GM19438 (cell line): Measurements from ENCODE around the gene CEP78.
A peak's percentile ranks its signal among the peaks of the same experiment; 100 is the strongest.

Source experiments
- ATAC-seq: cut with Tn5 transposase; IDR thresholded peaks from one replicate; pipeline ENCODE4 v1.9.1; 2021; ENCODE audit warnings: low read depth; ENCODE audit not compliant: unreplicated experiment

CEP78 gene

DNA sequence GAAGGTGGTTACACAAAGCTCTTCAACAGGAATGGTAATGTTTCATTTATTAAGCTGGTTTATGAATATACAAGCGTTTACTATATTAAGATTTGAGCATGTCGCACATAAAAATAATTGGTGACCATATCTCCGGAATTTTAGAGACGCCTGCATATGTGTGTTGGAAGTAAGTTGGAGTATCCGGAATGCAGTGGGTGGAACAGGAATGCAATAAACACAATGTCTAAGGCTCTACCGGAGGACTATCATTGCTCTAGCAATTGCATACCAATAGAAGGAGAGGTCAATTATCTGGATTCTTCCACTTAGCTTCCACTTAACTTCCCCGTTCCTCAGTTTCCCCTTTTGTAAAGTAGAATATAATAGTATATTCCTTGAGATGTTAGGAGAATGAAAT lies 1.1 kb upstream of the CEP78 start:
- ATAC-seq, result no peak

DNA sequence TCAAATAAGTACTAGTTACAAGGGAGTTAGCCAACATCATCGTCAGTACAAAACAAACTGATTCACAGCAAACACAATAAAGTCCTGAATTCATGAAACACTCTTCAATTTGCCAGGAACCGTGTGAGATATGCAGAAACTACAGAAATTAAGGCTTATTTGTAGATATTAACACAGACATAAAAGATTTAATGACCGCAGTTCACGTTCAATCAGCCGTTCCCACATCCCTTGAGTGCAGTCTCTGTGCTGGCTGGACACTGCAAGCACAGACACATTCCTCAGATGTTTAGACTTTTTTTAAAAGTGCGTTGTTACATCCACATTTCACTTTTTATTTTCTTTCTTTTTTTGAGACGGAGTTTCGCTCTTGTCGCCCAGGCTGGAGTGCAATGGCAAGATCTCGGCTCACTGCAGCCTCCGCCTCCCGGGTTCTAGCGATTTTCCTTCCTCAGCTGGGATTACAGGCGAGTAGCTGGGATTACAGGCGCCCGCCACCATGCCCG lies 566 bp upstream of the CEP78 start:
- ATAC-seq, result no peak

DNA sequence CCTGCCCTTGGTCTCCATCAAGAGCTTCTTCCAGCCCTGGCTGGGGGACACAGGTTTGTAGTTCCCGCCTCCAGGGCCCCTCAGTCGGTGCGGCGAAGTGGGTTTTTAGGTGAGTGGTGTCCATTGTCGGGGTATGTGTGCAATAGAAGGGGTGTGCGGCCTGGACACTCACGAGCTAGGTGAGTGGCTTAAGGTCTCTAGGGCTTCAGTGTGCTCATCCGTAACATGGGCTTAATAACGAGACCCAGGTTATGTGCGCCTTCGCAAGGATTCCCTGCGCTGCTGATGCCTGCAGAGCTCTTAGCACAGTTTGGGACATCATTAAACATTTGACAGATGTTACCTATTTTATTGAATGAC lies 656 bp downstream of the CEP78 start:
- ATAC-seq, result peak; percentile 24

DNA sequence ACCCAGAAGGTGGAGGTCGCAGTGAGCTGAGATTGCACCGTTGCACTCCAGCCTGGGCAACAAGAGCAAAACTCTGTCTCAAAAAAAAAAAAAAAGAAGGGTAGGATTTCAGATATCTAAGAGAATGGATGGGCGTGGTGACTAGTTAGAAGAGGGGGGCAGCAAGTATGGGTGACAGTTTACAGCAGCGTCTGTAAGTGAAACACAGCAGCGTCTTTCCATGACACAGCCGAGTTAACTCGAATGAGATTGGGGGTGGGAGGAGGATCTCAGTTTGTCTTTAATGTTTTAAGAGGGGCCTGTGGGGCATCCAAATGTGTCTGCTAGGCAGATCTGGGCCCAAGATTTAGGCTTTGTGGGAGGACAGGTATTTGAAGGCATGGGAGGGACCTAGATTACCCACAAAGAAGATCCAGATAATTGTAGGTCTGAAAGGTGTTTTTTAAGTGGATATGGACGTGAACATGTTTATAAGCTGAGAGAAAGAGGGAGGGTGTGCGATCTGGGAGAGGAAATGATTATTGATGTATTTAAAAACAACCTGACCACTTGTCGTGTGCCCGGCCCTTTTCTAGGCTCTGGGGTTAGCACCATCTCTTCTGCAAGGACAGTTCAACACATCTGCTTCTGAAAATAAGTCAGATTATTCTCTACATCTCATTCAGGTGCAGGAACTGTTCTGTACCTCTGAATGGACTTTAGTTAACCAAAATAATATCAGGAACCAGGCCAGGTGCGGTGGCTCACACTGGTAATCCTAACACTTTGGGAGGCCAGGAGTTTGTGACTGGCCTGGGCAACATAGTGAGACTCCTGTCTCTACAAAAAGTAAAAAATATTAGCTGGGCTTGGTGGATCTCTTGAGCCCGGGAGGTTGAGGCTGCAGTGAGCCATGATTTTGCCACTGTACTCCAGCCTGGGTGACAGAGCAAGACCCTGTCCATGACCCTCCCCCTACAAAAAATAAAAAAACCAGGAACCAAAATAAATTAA lies 2.5 kb downstream of the CEP78 start:
- no peak for ATAC-seq

DNA sequence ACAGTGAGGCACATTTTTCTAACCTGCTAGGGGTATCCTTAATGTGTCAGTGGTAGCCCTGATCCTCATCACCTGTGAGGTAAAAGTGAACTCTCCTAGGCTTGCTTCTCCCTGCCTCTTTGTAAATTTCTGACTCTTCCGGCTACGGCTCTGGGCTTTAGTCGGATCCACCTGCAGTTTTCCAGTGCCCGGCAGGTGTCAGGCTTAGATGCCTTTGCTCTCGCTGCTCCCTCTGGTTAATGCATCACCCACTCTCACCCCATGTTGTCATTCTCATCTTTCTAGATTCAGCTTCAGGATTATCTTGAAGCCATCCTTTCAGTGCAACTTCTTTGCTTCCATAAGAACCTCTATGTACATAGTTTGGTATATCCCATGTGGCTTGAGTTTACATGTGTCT lies 3.6 kb downstream of the CEP78 start:
- ATAC-seq, result no peak

DNA sequence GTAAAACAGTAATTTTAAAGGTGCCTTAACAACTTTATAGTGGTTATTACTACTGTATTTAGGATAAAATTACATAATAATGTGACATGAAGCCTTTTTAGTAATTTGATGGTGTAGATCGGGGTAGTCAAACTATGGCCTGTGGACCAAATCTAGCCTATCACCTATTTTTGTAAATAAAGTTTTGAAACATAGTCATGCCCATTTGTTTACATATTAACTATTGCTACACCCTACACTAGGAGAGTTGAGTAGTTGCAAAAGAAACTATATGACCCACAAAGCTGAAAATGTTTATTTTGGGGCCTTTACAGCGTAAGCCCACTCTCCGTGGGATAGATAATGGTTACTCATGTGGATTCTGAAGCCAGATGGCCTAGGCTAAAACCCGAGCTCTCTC lies 6.2 kb downstream of the CEP78 start:
- ATAC-seq, result no peak

DNA sequence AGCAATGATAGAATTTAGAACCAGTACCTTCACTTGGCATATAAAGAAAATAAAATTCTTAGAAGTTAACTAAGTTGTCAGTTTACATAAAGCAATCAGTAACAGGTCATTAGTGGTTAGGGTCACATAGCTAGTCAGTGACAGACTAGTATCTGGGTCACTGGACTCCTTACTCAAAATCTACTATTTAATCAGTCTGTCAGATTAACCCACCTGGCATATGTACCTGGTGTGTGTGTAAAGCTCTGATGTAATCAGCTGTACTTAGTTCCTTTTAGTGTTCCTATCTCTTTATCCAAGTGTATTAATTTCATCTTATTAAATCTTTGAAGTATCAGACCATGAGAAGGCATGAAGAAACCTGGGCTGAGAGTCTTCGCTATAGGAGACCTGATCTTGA lies 7.3 kb downstream of the CEP78 start:
- ATAC-seq, result no peak

DNA sequence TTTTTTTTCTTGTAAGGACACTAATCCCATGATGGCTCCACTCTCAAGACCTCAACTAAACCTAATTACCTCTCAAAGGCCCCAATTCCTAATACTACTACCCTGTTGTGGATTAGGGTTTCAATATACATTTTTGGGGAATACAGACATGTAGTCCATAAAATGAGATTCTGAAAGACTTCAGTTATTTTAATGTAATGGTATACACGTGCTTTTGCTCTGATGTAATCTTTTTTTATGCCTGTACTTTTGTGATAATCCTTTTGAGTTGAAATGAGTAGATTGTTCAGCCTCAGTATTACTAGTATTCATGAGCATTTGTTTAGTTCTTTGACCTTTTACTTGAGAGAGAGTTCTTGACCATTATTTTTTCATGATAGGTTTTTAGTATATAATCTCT lies 9.5 kb downstream of the CEP78 start:
- ATAC-seq, result no peak

DNA sequence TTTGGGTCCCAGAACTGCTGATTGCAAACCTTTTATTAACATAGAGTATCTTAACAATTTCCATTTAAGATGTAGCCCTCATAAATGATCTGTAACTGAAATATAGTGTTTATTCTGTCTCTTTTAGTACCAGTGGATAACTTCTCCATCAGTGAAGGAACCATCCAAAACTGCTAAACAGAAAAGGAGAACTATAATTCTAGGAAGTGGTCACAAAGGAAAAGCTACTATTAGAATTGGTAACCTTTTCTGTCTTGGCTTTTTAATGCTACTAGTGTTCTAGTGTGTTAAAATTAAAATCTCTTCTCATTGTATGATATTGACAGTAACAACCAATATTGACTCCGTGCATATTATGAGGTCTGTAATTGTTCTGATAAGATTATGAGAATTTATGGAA lies 12.8 kb downstream of the CEP78 start:
- ATAC-seq, result no peak

DNA sequence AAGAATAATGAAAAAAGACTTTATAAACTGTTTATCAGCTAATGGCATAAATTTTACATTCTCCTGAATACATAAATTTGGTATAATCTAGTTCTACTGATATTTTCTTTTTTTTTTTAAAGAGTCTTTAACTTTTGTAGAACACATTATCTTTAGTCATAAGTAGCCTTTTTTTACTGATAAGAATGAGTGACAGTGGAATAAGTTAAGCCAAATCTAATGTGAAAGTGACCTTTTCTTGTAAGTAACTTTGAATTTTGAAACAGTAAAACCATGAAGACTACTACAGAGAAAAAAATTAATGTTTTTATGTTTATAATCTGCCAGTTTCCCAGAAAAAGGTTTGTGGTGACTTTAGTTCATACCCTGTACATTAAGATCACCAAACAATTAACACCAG lies 13.7 kb downstream of the CEP78 start:
- ATAC-seq, result no peak

DNA sequence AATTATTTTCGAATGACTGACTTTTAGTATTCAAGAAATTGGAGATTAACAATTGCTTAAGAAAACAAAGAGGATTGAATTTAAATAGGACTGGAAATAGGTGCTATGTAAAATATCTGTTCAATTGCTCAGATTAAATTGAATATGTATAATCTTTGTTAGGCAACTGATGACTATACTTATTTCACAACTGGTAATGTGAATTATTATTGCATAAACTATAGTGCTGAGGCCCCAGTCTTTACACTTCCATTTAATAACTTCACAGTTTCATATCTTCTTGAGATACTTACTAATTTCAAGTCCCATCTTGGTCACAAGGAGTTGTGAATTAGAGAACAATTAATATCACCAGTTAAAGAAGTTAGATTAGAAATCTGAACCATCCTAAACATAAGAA lies 16.7 kb downstream of the CEP78 start:
- ATAC-seq, result no peak

DNA sequence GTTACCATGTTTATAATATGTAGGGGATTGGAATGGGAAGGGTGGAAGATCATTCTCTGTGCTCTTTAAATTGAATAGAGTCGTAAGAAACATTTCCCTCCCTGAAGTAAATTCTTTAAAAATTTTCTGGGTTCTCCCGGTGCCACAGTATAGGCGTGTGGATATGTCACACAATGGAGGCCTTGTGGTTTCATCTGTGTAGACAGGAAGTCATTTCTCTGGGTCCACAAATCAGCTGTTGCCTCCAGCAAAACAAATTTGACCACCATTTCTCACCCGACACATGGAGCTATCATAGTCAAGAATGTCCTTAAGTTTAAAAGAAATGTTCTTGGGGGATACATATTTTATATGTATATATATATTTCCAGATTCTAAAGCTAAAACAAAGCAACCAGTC lies 17.4 kb downstream of the CEP78 start:
- no peak for ATAC-seq

DNA sequence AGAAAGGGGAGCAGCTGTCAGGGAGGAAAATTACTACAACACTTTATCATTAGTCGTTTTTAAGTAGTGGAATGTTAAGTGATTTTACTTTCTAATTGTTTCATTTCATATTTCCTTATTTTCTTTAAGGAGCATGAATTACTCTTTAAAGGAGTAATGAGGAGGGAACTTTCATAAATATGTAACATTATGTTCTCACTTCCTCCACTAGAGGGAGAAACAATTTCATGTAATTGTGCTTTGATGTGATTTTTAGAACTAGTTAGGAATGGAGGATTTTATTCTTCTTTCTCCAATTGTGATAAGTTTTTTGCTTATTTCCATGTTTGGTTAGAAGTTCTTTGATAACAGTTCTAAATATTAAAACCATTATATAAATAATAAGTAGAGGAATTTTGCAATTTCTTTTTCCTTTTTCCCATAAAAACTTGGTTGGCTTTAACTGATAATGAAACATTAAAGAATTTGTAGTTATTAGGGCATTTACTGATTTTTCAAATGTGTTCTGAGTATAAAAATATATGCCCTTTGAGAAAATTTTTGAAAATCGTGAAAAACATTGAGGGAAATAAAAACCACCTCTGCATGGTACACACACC lies 25.6 kb downstream of the CEP78 start:
- ATAC-seq, result no peak

DNA sequence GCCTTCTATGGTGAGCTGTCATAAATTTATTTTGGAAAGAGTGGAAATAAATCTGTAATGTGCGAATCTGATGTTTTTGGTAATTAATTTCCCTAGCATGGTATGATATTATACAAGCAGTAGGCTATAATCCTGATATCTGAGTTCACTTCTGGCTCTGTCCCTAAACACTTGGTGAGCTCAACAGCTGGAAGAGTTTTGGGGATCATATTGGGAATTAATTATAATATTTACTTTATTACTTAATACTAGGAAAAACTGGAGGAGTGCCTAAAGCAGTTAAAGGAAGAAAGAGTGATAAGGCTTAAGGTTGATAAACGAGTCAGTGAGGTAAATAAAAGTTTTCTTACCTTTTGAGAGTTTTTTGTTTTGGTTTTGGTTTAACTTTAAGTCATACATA lies 26.8 kb downstream of the CEP78 start:
- no peak for ATAC-seq

DNA sequence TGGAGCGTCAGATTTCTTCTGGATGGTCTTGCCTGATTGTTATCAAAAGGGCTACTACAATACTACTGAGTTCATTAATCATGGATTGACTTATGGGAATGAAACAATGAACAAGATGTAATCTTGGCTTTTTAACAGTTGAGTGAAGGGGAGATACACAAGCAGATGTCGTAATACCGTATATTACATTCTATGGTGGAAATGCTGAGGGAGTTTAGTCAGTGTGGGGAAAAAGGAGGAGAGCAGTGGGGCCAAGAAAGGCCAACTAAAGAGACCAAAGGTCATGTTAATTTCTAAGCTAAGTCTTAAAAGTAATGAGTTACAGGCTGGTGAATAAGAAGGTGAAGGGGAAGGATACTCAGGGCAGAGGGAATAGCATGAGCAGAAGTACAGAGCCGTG lies 32.0 kb downstream of the CEP78 start:
- ATAC-seq, result no peak

DNA sequence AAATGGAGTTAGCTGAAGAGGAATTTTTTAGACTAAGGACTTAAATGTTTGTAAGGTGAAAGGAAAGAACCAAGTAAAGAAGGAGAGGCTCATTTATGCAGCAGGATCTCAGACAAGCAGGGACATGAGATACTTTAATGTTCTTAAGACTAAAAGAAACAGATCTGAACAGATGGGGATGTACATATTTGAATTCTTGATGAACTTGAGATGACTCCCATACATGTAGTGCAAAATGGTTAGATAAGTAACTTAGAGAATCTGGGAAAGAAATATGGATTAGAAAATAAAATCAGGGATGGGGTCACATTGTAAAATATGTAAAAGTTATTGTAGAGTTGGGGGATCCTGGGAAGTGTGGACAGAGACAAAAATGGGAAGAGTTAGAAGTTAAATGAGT lies 33.9 kb downstream of the CEP78 start:
- ATAC-seq, result no peak

DNA sequence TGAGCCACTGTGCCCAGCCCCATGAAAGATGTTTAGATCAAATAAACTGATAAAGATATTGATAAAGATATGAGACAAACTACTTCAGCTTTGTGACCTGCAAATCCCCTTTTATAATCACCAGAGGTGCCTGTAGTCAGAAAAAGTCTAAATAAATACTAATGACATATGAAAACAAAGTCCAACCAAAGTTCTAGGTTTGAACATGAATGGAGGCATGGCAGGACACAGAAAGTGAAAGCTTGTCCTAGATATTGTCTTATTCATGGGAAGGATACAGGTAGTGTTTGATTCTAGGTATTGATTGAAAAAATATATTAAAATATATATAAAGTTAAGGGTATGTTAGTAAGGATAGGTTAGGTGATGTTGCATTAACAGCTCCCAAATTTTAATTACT lies 36.4 kb downstream of the CEP78 start:
- ATAC-seq, result no peak

DNA sequence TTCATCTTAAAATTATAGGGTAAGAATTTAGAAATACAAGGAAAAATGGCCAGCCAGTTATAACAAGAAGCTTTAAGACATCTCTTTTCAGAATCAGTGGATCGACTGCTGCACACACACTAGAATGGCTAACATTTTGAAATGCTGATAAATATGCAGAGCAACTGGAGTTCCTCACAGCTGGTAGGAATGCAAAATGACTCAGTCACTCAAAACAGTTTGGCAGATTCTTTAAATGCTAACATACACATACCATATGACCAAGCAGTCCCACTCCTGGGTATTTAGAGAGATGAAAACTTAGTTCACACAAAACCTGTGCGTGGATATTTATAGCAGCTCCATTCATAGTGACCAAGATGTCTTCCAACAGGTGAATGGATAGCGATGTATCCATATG lies 37.9 kb downstream of the CEP78 start:
- no peak for ATAC-seq

DNA sequence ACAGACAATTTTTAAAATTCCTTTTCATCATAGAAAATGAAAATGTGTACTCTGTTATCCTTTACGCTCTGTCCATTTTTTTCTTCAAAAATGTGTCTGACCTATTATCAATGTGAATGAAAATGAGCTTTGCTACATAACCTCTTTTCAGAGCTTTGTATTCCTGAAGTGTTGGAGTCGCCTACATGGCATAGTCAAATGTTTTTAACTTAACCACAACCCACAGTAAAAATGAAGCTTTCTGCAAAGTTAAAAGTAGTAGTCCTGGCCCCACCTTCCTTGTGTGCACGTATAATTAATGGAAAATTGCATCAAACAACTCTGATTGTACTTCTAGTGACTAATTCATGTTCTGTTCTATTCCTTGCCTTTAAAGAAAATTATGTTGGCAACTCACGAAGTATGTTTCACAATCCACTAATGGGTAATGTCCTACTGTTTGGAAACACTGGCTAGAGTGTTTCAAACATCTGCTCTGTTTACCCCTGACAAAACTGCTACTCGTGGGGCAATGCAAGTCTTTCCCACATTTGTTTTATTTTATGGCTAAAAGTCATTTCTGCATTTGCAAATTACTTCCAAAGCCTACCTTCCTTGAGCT lies 42.4 kb downstream of the CEP78 start:
- no peak for ATAC-seq

DNA sequence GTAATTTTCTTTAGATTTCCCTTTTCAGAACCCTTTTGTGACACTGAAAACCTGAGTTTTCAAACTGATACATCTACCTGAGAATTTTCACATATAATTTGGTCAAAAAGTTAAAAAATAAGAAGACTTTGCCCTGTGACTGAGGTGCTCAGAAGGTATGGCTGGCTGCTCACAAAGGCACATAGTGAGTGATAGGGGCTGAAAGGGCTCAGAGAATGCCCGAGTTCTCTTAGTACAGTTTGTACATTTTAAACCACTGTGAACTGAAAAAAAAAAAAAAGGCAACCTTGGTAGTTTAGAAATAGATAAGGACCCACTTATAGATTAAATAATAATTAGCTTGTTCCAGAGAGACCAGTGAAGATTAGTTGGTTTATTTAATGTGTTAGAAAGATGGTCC lies 42.9 kb downstream of the CEP78 start:
- ATAC-seq, result no peak

DNA sequence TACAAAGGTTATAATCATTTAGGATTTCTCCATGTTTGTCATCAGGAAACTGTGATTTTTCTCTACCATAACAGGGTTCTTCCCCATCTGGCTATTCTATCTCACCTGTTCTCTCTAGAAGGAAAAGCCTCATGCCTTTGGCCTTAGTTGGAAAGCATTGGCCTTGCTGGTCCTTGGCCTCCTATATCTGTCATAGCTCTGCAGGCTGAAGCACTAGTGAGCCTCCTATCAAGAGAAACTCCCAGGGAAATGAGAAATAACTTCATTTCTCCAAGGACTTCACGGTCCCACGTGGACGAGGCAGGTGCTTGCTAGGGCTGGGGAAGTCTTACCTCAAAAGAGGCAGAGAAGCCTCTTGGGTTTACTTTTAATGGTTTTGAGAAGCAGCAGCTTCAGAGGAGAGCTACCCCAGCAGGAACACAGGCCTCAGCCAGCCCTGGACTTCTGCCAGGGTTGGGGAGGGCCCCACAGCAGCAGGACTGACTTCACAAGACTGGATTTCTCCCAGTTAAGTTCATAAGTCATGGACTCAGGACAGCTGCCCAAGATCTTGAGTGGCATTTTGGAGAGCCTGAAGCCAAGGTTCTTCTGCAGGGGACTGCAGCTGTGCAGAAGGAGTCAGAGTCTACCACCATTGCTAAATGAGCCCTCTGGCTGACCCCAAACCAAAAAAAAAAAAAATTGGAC lies 45.2 kb downstream of the CEP78 start:
- ATAC-seq, result no peak
